HG03439 (cell line): ENCODE results near the gene VSX1.

Source experiments
- ATAC-seq: cut with Tn5 transposase; IDR thresholded peaks from one replicate; pipeline ENCODE4 v1.9.1; 2021; ENCODE audit warnings: mild to moderate bottlenecking, moderate library complexity; ENCODE audit not compliant: unreplicated experiment

The VSX1 gene

DNA sequence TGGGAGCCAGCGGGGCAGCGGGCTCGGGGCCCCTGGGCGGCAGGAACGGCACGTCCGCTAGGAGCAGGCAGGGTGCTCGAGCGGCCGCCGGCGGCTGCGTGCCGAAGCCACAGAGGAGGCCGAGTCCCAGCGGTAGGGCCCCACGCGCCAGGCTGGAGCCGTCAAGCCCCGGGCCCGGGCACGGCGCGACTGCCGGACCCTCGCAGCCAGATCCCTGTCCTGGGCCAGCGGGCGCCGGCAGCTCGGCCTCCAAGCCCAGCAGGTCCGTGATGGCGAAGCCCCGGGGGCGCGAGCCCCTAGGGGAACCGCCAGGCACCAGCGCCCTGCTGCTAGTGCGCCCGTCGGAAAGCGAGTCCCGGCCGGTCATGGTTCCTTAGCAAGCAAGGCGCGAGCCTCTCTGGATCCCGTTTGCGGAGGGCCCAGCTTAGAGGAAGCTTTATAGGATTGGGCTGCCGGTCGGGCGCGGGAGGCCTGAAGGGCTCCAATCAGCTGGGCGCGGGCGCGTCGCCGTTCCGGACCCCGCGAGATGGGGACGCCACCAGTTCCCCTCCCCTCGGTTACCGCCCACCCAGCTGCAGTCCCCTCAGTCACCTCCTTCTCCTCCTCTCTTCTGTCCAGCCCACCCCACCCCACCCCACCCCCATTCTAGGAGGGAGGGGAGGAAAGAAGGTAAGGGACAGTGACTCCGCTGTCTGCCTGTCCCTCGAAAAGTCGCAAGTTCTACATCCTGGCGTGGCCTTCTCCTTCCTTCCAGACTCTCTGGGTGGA is at the start of gene VSX1:
VSX1 (minus strand) TSS at position 412 of the 768 bp plus-strand sequence; CDS start at position 367, 45 bp downstream.
- ATAC-seq = no peak

DNA sequence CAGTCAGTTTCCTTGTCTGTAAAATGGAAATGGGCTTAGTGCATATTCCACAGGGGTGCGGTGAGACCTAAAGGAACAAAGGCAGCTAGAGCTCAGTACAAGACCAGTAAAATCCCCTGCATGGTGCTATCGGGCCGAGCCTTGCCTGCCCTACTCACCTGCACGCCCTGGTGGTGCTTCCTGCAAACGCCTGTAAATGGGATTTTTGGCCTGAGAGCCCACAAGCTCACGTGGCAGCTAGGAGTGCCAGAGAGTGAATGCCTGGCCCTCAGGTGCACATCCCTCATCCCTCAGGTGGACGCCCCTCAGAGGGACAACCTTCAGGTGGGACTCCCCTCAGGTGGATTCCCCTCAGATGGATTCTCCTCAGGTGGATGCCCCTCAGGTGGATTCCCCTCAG is 48.0 kb upstream of the VSX1 start:
- no peak for ATAC-seq

DNA sequence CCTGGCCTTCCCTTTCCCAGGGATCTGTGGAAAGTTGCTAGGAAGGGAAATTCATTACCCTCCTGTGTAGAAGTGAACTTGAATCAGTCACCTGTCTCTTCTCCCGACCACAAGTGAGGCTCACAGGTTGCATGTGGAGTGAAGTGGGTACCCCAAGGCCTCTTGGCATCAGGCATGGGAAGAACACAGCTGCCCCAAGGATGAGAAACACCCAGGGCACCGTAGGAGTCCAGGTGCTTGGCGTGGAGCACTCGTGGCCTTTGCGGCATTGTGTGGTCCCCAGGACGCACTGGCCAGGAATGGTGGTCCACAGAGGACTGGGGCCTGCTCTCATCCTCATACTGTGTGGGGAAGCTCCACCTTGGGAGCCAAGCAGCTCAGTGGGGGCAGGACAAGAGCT is 47.5 kb upstream of the VSX1 start:
- ATAC-seq = no peak

DNA sequence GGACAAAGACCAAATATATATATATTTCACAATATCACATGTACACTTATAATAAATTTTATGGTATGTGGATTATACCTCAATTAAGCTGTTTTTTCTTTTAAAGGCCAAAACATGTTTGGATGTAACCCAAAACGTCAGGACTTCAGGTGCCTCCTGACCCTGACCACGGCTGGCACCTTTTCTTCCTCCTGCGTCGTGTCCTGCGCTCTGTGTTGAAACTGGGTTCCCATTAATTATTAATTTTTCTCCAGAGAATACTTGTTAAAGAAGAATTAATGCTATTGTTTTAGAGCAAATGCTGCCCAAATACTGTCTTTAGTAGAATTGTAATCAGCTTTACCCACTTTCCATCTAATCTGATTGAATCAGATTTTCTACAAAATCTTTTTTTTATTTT is 46.7 kb upstream of the VSX1 start:
- ATAC-seq = no peak

DNA sequence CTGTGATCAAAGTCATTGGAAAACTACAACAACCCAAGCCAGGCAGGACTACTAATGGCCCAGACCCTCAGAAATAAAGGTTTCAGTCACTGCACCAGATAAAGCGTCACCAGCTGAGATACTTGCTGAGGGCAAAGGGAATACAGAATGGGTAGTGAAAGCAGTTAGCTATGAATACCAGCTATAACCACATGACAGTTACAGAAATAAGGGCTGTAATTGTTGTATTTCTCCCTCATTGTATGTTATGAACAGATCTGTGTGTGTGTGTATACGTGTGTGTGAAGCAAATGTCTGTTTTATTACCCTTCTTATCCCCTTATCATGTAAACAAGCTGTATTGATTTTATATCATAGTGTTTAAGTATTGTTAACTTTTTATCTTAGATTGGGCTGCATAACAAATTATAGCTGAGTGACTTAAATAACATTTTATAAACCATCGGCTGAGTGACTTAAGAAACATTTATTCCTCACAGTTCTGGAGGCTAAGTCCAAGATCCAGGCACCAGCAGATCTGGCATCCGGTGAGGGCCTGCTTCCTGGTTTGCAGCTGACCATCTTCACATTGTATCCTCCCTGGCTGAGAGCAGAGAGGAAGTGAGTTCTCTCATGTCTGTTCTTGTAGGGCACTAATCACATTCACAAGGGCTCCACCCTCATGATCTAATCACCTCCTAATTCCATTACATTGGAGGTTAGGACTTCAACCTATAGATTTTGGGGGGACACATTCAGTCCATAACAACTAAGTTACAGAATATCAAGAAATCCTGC is 46.0 kb upstream of the VSX1 start:
- ATAC-seq = no peak

DNA sequence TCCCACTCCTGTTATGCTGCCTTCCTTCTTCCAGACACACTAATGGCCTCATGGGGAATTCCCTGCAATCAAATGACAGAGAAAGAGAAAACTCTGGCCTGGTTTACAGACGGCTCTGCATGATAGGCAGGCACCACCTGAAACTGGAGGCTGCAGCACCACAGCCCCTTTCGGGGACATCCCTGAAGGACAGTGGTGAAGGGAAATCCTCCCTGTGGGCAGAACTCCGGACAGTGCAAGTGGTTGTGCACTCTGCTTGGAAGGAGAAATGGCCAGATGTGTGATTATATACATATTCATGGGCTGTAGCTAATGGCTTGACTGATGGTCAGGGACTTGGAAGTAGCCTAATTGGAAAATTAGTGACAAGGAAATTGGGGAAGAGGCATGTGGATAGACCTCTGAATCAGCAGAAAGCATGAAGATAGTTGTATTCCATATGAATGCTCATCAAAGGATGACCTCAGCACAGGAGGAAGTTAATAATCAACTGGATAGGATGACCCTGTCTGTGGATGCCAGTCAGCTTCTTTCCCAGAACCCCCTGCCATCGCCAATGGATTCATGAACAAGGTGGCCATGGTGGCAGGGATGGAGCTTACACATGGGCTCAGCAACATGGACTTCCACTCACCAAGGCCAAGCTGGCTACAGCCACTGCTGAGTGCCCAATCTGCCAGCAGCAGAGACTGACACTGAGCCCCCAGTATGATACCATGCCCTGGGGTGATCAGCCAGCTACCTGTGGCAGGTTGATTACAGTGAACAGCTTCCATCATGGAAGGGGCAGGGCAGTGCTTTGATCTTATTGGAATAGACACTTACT is 44.5 kb upstream of the VSX1 start:
- no peak for ATAC-seq

DNA sequence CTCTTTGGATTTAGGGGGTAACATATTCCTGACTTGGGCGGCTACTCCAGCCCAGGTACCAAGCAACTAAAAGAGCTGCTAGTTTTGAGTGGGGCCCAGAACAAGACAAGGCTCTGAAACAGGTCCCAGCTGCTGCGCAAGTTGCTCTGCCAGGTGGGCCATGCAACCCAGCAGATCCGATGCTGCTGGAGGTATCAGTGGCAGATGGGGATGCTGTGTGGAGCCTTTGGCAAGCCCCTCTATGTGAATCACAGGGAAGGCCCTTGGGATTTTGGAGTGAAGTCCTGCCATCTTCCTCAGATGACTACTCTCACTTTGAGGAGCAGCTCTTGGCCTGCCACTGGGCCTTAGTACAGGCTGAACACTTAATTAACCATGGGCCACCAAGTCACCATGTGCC is 43.7 kb upstream of the VSX1 start:
- no peak for ATAC-seq

DNA sequence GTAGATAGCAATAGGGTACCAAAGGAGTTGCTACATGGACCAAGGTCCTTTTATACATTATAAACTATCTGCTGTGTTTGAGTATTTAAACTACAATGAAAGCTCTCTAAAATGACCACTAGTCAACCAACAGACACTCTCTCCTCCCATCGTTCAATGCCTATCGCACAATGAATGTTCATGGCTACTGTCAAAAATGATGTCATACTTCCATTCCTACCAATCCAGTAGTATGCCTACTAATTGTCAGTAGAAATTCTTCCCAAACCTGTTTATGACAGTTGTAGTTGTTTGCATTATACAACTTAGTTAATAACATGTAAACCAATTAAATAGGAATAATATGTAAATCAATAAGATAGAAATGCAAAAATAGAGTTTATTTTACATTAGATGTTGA is 39.0 kb upstream of the VSX1 start:
- ATAC-seq = no peak

DNA sequence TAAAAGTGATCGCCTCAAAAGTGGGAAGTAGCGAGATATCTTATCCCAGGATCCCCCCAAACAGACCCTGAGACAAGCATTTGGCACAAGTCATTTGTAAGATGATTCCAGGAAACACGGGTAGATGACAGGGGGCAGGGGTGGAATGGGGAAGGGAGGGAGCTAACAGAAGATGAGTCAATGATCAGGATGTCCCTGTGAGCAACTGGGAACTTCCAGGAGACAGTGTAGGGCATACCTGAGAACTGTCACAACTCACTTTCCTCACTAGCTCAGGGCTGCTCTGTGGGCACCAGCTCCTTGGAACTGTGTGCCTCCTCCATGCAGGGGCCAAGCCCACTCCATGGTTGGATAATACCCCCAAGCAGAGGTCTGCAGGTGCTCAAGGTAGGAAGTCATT is 38.5 kb upstream of the VSX1 start:
- no peak for ATAC-seq

DNA sequence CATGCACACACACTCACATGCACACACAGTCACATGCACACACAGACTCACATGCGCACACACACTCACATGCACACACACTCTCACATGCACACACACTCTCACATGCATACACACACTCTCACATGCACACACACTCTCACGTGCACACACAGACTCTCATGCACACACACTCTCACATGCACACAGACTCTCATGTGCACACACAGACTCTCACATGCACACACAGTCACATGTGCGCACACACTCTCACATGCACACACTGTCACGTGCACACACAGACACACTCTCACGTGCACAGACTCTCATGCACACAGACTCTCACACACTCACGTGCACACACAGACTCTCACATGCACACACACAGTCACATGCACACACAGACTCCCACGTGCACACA is 36.6 kb upstream of the VSX1 start:
- no peak for ATAC-seq

DNA sequence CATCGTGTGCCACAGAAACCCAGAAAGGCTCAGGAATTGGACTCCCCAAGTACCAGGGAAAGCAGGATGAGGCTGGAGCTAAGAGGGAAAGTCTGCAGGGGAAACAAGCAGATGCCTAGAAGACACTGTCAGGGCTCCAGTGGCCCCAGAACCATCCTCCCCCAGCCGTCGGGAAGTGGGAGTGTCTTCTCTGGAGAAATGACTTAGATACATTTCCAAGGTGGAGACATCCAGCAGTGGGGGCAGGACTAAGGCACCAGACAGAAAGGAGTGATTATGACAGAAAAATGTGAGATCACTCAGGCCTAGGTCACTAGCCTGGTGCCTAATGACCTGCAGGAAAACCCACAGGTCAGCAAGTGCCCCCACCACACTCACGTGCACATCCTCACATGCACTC is 36.0 kb upstream of the VSX1 start:
- ATAC-seq = no peak

DNA sequence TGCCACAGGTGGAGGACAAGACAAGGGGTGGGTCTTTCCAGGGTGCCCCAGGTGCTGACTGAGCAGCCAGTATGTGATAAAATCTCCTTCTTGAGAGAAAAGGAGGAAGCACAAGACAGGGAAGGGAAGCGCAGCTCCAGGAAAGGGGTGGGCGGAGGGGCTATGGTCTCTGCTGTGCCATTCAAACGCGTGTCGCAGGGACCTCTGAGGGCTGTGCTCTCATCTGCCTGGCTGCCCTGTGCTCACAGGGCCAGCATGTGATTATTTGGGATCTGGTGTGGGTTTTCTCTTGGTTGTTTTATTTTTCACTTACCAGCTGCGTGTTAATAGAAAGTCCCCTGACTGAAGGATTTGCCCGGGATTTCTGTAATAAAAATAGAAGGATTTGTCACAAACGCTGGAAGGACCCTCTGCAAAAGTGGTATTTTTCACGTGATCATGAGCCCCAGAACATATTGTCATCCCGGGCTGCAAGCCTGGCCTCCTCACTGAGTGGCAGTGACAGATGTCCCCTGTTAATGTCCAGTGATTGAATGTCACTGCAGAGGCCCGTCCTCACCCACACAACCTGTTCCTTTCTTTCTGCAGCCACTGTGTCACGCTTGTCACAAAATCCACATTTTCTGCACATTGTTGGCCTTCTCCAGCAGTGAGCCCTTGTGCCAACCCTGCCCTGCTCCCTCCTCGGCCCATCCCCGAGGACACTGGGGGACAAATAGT is 35.0 kb upstream of the VSX1 start:
- no peak for ATAC-seq

DNA sequence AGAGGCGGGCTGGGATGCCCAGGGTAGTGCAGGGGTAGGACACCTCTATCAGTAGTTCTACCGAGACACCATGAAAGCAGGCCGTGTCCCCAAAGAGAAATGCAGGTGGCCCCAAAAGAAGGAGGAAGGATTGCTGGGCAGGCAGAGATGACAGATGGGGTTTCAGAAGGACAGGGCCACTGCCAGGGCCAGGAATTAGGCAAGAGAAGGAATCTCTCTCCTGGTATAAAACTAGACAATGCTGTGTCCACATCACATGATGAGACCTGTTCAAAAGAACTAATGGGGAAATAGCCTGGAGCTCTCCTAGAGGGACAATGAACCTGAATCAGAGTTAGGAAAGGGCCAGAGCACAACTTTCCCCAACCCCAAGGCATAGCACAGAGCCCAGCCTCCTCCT is 21.6 kb upstream of the VSX1 start:
- no peak for ATAC-seq

DNA sequence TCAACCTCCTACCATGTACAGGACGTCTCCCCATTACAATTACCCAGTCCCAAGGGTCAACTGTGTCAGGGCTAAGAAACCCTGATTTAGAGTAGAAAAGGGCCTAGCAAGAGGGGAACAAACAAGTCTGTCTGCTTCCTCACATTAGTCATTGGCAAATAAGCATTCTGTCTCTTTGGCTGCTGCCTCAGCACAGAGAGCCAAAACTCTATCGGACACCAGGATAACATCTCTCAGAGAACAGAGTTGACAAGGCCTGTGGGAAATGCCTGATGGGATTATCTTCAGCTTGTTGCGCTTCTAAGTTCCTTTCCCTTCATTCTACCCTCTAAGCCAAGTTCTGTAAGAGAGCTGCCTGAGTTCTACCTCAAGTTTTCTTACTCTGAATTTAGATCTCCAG is 19.0 kb upstream of the VSX1 start:
- ATAC-seq = no peak

DNA sequence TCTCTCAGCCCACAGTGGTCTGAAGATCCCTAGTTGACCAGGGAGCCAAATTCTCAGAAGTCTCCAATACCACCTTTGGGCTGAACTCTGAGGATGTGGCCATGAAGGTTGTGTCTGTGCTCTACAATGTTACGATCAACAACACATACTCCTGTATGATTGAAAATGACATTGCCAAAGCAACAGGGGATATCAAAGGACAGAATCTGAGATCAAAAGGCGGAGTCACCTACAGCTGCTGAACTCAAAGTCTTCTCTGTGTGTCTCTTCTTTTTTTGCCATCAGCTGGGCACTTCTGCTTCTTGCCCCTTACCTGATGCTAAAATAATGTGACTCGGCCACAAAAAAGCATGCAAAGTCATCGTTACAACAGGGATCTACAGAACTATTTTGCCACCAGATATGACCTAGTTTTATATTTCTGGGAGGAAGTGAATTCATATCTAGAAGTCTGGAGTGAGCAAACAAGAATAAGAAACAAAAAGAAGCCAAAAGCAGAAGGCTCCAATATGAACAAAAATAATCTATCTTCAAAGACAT is 17.7 kb upstream of the VSX1 start:
- ATAC-seq = no peak

DNA sequence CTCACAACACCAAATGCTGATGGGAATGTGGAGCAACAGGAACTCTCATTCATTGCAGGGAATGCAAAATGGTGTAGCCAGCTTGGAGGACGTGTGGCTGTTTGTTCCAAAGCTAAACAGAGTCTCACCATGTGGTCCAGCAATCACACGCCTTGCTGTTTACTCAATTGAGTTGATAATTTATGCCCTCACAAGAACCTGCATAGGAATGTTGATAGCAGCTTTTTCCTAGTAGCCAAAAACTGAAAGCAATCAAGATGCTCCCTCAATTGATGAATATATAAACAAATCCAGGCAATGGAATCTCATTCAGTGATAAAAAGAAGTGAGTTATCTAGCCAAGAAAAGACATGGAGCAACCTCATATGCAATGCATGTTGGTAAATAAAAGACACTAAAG is 15.6 kb upstream of the VSX1 start:
- no peak for ATAC-seq

DNA sequence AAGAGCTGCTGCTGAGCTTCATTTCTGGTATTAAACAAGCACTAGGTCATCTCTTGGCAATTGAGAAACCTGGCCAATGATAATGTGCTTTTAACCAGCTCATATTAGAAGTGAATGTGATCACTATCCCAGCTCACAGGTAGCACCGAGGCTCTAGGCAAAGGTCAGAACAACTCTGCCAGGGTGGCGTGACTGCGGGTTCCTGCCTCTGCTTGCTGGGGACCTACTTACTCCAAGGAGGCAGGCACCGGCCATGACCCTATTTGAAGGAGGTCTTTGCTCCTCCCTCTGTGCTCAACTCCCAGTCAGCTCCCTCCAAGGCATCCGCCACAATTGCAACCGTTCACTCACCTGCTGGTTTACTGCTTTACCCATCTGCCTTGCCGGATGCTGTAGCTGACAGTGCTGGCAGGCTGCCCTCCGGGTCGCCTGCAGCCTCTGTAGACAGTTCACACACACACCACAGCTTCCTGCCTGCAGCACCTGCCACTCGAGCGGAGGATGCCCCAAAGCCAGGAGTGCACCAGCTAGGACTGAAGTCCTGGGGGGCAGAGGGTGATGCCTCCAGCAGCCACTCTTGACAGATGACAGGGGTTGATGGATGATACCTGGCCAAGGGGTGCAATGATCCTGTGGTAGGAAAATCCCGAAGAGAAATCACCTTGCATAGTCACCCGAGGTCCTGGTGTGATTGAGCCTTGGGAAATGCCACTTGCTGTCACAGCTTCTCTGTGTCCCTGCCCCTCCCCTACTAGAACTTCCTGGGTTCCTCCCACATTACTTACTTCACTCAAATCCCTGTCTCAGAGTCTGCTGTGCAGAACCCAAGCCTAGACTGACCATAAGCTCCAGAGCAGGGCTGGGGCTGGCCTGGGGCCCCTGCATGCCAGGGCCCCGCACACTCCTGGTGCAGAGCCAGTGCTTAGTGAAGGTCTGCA is 8.8 kb upstream of the VSX1 start:
- ATAC-seq = no peak

DNA sequence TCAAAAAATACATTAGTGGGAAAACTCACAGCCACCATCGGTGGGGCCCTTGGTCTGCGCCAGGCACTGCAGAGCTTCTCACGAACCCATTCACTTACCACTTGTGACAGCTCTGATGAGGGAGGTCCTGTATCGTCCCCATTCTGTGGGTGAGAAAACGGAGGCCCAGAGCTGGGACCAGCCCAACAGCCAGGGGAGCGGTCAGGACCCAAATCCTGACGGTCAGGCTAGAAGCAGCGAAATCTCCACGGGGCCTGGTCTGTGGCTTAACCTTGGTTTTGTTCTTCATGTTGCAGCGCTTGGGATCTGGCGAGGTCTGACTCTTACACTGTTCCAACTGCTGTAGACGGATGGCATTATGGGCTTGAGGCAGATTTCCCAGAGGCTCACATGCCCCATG is 7.7 kb upstream of the VSX1 start:
- no peak for ATAC-seq

DNA sequence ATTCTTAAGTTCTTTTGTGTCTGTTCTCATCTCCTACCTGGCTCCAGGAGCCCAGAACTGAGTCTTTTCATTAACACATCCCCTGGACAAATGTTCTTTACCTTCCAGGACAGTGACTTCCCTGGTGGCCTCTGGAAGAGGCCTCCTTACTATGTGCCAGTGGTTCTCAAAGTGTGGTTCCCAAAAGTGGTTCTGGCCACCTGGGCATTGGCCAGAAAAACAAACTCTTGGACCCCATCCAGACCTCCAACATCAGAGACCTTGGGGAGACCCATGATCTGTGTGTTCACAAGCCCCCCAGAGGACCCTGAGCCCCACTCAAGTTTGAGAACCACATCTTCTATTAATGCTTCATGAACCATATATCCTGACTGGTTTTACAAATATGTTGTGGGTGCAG is 7.2 kb upstream of the VSX1 start:
- ATAC-seq = no peak

DNA sequence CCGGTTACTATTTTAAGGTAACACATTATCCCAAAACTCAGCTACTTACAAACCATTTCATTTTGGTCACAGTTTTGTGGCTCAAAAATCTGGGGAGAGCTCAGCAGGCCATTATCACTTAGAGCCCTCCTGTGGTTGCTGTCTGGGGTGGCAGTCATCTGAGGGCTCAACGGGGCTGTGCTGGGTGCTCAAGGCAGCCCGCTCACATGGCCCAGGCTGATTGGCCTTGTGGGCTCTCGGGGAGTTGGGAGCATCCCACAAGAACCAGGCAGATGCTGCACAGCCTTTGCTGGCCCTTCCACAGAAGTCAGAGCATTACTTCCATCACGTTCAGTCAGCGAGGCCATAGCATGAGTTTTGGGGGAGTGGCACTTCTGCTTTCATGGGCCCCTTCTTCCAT is 6.3 kb upstream of the VSX1 start:
- ATAC-seq = no peak
